ENCODE results near the gene LYRM9.
"Not testable (repeated sequence)": the region's sequence is repeated elsewhere in the genome, so short reads cannot be mapped to it uniquely, and the experiment has no call there.

DNA sequence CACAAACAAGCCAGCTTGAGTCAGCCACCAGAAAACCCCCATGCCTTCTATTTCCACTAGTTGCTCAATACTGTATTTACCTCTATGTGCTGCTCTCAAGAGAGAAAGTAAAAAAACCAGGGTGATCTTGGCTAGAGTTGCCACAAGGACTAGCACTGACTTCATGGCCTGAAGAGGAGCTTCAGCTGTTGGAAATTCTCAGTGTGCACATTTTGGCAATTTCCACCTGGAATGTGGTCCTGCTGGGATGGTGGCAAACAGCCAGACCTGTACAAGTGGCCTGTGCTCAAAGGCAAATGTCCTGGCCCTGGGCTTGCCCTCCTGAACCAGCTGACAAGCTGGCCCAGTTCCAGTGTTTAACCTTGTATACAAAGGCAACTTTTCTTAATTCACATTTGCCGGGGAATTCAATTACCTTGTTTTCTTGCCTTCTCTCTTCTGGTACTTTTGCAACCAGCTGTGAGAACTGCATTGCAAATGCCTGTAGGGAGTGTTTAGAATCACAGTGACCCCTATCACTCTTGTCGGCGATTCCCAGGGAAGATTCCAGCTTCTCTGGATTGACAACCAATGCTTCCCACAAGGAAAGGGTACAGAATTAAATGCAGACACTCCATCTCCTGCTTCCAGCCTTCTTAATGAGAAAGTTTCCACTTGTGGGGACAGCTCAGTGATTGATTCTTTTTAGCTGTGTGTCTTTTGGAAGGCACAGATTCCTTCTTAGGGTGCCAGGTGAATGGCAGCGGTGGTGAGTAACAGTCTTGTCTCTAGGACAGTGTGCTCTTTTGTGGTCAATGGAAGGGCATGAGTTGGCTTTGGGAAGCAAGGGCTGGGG lies 53.4 kb downstream of the LYRM9 start:
- TF ChIP-seq, protein P1, sequence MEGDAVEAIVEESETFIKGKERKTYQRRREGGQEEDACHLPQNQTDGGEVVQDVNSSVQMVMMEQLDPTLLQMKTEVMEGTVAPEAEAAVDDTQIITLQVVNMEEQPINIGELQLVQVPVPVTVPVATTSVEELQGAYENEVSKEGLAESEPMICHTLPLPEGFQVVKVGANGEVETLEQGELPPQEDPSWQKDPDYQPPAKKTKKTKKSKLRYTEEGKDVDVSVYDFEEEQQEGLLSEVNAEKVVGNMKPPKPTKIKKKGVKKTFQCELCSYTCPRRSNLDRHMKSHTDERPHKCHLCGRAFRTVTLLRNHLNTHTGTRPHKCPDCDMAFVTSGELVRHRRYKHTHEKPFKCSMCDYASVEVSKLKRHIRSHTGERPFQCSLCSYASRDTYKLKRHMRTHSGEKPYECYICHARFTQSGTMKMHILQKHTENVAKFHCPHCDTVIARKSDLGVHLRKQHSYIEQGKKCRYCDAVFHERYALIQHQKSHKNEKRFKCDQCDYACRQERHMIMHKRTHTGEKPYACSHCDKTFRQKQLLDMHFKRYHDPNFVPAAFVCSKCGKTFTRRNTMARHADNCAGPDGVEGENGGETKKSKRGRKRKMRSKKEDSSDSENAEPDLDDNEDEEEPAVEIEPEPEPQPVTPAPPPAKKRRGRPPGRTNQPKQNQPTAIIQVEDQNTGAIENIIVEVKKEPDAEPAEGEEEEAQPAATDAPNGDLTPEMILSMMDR (conservative IDR thresholded peaks at IDR 0.05; ENCODE audit: low read depth, low read length): not testable (repeated sequence)
- TF ChIP-seq EZH2 (IDR thresholded peaks at IDR 0.05; ENCODE audit: borderline replicate concordance, low read depth, low read length, poor library complexity, severe bottlenecking): not testable (repeated sequence)

Data from A673 (cell line).